ENCODE measurements around the gene C1RL. TPM values are rescaled to one million over a fixed set of nuclear protein-coding genes. Genes with fewer than 3 reads are reported as not detected.

Gene C1RL
- total RNA-seq, 1 experiment from 2014 or later = 25.9 TPM

DNA sequence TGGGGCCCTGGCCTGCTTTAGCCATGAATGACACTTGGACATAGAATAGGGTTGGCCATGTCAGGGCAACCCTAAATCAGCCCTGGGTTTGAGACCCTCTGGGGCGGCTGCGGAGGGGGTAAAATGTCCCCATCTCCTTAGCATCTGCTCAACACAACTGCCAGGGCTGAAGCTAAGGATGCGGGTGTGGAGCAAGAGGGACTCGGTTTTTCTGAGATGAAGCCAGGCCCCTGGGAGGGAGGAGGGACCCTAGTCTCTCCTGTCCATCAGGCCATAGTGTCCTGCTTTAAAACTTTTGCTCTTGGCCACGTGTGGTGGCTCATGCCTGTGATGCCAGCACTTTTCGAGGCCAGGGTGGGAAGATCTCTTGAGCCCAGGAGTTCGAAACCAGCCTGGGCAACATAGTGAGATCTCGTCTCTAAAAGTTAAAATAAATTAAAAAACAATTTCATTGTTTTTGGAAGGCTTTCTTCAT, 16.0 kb downstream of the C1RL start:
- ATAC-seq (no peak; the same call in 1 of the 2 replicates), DNase-seq (ENCODE audit: low read depth, low spot score) (no peak)
- TF ChIP-seq YY1 (IDR thresholded peaks at IDR 0.05; ENCODE audit: extremely low read depth, insufficient replicate concordance, low read depth, low read length) (no peak), EGR1 (IDR thresholded peaks at IDR 0.05; ENCODE audit: low read depth) (no peak), SIN3A (IDR thresholded peaks at IDR 0.05; ENCODE audit: low read depth) (no peak), ELF1 (IDR thresholded peaks at IDR 0.05; ENCODE audit: borderline replicate concordance, low read depth) (no peak), EZH2 (IDR thresholded peaks at IDR 0.05) (no peak), EZH2phosphoT487 (IDR thresholded peaks at IDR 0.05; ENCODE audit: borderline replicate concordance) (no peak), POLR2A (IDR thresholded peaks at IDR 0.05; ENCODE audit: borderline replicate concordance, extremely low read depth, insufficient read depth, insufficient read length) (no peak), FOSL1 (IDR thresholded peaks at IDR 0.05; ENCODE audit: low read depth) (no peak), TCF7L2 (IDR thresholded peaks at IDR 0.05; ENCODE audit: borderline replicate concordance, extremely low read depth, insufficient read depth, insufficient read length) (no peak), SP1 (IDR thresholded peaks at IDR 0.05; ENCODE audit: low read depth) (no peak), JUND (IDR thresholded peaks at IDR 0.05) (no peak)
- TF ChIP-seq, protein P1, sequence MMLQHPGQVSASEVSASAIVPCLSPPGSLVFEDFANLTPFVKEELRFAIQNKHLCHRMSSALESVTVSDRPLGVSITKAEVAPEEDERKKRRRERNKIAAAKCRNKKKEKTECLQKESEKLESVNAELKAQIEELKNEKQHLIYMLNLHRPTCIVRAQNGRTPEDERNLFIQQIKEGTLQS (IDR thresholded peaks at IDR 0.05) = no peak
- TF ChIP-seq, protein P2, sequence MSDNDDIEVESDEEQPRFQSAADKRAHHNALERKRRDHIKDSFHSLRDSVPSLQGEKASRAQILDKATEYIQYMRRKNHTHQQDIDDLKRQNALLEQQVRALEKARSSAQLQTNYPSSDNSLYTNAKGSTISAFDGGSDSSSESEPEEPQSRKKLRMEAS (IDR thresholded peaks at IDR 0.05) = no peak
- TF ChIP-seq, protein P3, sequence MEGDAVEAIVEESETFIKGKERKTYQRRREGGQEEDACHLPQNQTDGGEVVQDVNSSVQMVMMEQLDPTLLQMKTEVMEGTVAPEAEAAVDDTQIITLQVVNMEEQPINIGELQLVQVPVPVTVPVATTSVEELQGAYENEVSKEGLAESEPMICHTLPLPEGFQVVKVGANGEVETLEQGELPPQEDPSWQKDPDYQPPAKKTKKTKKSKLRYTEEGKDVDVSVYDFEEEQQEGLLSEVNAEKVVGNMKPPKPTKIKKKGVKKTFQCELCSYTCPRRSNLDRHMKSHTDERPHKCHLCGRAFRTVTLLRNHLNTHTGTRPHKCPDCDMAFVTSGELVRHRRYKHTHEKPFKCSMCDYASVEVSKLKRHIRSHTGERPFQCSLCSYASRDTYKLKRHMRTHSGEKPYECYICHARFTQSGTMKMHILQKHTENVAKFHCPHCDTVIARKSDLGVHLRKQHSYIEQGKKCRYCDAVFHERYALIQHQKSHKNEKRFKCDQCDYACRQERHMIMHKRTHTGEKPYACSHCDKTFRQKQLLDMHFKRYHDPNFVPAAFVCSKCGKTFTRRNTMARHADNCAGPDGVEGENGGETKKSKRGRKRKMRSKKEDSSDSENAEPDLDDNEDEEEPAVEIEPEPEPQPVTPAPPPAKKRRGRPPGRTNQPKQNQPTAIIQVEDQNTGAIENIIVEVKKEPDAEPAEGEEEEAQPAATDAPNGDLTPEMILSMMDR (IDR thresholded peaks at IDR 0.05 in 2 of 3, conservative IDR thresholded peaks at IDR 0.05 in 1 of 3; ENCODE audit: borderline replicate concordance in 1 of 3, insufficient read depth in 1 of 3, low read depth in 2 of 3, low read length in 2 of 3) = no peak
- BruUV-seq (replicated peaks) = no TSS peak
- Histone ChIP-seq H3K9me2 (ENCODE audit: insufficient read depth) (no peaks in the 10 kb centered on the region), H3K36me3 (ENCODE audit: control insufficient read depth in 1 of 2, insufficient read depth in 2 of 2, low read length in 2 of 2) (no peaks in the 10 kb centered on the region), H2AFZ (ENCODE audit: low read depth, low read length, poor library complexity, severe bottlenecking) (no peak overlapping the region), H3K27ac (ENCODE audit: low read depth, low read length) (no peak overlapping the region), H3K9me3 (ENCODE audit: control insufficient read depth in 1 of 2, insufficient read depth in 1 of 2, low read depth in 1 of 2, low read length in 2 of 2) (no peaks in the 10 kb centered on the region), H3K4me1 (ENCODE audit: control insufficient read depth in 1 of 2, insufficient read depth in 2 of 2, low read length in 2 of 2) (peaks cover 0 to 6% of the 10 kb centered on the region in 2 experiments; a peak in 1 of 4 replicates), H3K9ac (ENCODE audit: low read length) (no peak overlapping the region), H3K79me2 (ENCODE audit: insufficient read depth, low read length) (no peaks in the 10 kb centered on the region), H3K4me3 (replicated peaks in 1 of 2; ENCODE audit: low read depth in 1 of 2, low read length in 2 of 2) (no peak overlapping the region), H3K27me3 (ENCODE audit: insufficient read depth, low read length) (no peaks in the 10 kb centered on the region), H3K4me2 (ENCODE audit: low read length) (no peak overlapping the region), H4K20me1 (ENCODE audit: insufficient read depth) (no peaks in the 10 kb centered on the region)
- intact Hi-C loops (cut with micrococcal nuclease) = loop anchor here (1.0 to 5.0 kb wide), 3 partner anchors 121 to 169 kb away; partner anchors contain the start of genes C12orf57, EMG1 and PHB2
- ChIA-PET CTCF (interaction anchor here (1.1 to 1.6 kb wide), 2 partner anchors 14 to 147 kb away, joined by 3 to 6 read pairs; no protein-coding TSS in a partner anchor), RAD21 (ENCODE audit: low non-redundant PET in 1 of 2, low total read pairs in 2 of 2, uncharacterized antibody in 2 of 2, unreplicated experiment in 2 of 2) (no interaction called here), POLR2A (interaction anchor here (0.8 kb wide), 1 partner anchor 15 kb away, joined by 3 read pairs; no protein-coding TSS in a partner anchor)
